ENCODE data around the gene SH2D6.
A peak's percentile ranks its signal among the peaks of the same experiment; 100 is the strongest.
"Not testable (repeated sequence)": the region's sequence is repeated elsewhere in the genome, so short reads cannot be mapped to it uniquely, and the experiment has no call there.

Gene SH2D6

GRCh38 chr2:85418132-85419008, at the start of gene SH2D6:
TSS of gene SH2D6 (plus strand) at chr2:85418714. CDS start at chr2:85429466, 10,752 bp downstream.
- DNase-seq = peak; percentile 47 to 98 (median 86)

- no peak for DNase-seq
Observed at GRCh38 chr2:85368921-85369320, 49.6 kb upstream of the SH2D6 start.

DNA sequence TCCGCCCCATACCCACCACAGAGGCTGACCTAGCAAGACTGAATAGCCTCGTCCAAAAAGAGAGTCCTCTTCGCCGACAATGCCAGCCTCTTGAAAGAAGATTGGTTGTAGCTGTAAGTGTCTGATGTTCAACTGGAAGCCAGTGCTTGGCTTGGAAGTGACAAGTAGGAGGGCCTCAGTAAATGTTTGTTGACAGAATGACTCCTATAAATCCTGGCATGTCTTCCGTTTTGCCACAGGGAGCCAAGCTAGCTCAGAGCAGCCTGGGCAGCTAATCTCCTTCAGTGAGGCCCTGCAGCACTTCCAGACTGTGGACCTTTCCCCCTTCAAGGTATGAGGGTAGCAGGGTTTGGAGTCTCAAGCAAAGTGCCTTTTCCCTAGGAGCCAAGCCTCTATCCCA, 49.0 kb upstream of the SH2D6 start:
- DNase-seq = no peak

DNA sequence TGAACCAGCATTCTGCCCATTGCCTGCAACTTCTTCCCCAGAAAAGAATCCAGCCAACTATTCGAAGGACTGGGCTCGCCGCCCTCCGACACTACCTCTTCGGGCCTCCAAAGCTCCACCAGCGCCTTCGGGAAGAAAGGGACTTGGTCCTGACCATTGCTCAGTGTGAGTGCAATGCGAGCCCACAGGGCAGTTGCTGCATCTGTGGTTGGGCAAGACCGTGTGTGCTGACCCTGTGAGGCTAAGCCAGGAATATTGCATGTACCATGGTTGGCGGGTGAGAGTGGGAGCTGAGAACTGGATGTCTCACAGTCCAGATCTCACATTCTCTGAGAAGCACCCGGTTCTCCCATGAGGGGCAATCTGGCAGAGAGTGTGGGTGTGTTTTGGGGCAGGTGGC, 47.5 kb upstream of the SH2D6 start:
- no peak for DNase-seq

DNA sequence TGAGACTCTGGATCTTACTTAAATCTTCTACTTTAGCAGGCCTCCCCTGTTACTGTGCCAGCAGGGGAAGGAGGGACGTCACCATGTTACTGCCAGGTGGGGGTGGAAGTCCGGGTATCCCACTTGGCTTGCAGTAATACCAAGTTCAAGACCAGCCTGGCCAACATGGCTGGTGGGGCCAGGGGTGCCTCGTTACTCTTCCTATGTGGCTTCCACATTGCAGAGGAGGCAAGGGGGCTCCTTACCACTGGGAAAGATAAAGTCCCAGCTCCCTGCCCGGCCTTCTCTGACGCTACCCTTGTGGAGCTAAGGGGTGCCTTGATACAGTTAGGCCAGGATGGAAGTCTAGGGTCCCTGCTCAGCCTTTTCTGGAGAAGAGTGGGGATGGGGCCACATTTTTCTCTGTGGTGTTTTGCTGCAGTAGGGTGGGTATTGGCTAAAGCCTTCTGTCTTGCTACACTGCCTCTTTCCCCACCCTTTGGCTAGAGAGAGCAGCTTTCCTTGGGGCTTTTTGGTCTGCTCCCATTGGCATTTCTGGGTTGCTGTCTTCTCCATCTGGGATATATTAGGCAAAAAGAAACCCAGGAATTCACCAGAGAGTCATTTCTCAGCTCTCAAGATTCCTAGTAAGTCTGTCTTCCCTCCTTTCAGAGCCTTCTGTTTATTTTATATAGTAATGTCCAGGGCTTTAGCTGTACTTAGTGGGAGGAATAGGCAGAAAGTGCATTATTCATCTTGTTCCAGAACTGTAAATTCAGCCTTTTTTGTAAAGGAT, 42.0 kb upstream of the SH2D6 start:
- DNase-seq = no peak

GRCh38 chr2:85377083-85377482, 41.4 kb upstream of the SH2D6 start:
- DNase-seq = no peak

DNA sequence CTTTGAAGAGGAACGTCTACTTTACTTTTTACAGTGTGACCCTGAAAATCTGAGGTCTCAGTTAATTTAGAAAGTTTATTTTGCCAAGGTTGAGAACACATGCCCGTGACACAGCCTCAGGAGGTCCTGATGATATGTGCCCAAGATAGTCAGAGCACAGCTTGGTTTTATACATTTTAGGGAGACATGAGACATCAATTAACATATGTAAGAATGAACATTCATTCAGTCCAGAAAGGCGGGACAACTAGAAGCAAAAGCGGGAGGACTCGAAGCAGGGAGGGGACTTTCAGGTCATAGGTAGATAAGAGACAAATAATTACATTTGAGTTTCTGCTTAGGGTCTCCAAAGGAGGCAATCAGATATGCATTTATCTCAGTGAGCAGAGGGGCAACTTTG, 40.3 kb upstream of the SH2D6 start:
- no peak for DNase-seq

GRCh38 chr2:85380048-85380447, 38.5 kb upstream of the SH2D6 start:
- DNase-seq = no peak

DNA sequence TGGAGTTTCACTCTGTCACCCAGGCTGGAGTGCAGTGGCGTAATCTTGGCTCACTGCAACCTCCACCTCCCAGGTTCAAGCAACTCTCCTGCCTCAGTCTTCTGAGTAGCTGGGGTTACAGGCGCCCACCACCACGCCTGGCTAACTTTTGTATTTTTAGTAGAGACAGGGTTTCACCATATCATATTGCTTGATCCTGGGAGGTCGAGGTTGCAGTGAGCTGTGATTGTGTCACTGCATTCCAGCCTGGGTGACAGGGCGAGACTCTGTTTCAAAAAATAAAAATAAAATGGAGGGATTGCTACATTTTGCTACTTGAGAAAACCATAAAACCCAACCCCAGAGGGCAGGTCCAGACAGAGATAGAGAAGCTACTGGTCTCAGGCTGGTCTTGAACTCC, 35.4 kb upstream of the SH2D6 start:
- not testable (repeated sequence) for DNase-seq

GRCh38 chr2:85383850-85384249, 34.7 kb upstream of the SH2D6 start:
- no peak for DNase-seq

GRCh38 chr2:85385746-85386145, 32.8 kb upstream of the SH2D6 start:
- no peak for DNase-seq

- DNase-seq = no peak
Observed at GRCh38 chr2:85387754-85388153, 30.8 kb upstream of the SH2D6 start.

DNA sequence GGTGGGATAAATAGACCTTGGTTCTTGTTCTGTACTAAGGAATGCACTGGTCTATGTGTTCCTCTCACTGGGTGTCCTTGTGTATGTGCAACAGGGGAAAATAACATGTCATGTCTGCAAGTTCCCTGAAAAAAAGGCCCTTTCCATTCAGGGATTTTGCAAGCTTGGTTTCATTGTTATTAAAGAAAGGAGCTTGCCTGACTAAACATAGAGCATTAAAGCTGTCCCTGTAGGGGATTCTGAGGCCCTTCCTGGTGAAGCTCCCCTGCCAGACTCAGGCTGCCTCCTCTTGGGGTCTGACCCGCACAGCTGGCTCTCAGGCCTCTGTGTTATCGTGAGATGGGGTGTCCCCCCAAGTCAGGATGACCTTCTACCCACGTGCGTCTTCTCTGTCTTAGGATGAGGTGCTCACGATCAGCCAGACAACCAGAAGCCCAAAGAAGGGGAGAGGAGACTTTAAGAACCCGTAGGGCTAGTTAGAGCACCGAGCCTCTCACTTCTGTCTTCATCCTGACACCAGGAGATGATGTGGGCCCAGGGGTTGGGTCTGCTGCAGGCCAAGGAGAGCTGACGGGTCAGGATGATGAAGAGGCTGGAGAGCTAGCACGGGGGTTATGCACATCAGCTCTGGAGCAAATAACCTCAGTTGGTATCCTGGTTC, 29.5 kb upstream of the SH2D6 start:
- no peak for DNase-seq

DNA sequence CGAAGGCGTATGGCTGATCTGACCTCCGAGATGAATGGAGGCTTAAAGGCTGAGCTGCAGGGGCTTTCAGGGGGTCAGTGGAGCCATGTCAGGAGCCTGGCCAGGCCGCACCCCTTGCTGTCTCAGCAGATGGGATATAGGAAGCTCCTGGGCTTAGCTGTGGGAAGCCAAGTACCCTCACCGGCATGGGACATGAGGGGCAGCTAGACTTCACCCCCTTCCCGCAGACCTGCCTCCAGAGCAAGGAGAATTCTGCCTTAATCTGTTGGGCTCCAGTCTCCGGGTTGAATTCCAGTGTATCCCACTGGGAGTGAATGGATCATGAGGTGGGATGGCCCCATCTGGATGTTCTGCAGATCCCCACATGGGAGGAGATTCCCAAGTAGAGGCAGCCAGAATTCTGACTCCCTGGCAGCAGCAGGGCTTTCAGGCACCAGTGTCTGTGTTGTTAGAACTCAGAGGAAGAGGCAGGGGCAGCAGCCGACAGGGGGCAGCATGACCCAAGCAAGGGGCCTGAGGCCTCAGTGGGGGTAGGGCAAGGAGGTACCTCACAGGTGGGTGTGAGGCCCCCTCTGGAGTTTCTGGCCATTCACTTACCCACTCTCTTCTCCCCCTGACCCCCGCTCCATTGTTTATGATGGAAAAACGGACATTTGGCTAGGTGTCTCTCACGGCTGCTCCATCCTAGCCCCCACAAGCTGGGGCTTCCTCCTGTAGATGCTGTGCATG, 27.4 kb upstream of the SH2D6 start:
- DNase-seq = peak in 22 of 51 donors; percentile 4 to 56 (median 27)

- no peak for DNase-seq
Observed at GRCh38 chr2:85393836-85394235, 24.7 kb upstream of the SH2D6 start.

DNA sequence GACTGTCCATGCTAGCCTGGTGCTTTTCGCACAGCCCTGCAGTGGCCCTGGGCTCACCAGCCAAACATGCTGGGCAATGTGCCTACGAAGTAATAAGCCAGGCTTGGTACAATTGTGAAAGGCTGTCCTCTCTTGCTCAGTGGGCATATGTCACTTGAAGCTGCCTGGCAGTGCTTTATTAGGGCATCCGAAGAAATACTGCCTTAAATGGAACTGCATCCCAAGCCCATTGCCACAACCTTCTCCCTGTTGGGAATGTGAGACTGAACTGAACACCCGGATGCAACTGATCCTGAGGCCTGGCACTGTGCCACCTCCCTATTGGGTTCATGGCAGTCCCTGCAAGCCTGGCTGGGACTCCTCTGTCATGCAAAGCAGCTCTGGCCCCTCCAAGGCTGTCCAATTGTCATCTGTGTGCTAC, 24.2 kb upstream of the SH2D6 start:
- DNase-seq = peak in 37 of 51 donors; percentile 5 to 85 (median 51)

DNA sequence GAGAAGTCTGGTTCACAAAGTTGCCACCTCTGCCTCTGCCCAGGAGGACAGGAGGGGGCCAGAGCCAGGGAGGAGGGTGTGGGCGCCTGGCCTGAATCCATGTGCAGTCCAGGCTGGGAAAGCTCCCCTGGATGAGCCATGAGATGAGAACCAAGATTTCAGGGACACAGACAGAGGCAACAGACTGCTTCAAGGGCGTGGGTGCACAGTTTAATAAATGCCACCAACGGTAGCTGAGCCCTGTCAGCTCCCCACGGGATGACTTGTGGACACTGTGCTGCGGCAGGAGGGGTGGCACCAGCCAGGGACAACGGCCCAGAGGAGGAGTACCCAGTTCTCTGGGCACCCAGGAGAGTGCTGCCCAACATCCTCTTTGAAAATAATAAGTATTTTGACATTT, 23.5 kb upstream of the SH2D6 start:
- DNase-seq = no peak

DNA sequence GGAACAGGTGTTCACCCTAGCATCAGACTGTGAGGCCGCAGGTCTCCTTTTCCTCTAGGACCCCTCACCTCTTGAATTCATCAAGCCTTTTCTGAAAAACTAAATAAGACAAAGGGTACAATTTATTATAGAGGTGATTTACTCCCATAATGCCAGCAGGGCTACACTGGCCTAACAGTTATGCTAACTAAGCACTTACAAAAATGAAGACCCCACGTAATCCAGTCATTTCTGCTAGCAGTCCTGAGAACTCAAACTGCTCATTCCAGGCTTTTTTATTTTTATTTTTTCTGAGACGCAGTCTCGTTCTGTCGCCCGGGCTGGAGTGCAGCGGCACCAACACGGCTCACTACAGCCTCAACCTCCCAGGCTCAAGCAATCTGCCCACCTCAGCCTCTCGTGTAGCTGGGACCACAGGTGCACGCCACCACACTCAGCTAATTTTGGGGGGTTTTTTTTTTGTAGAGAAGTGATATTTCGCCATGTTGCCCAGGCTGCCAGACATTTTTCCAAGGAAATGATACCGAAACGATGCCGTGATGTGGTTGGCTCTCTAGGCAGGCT, 22.5 kb upstream of the SH2D6 start:
- no peak for DNase-seq

DNA sequence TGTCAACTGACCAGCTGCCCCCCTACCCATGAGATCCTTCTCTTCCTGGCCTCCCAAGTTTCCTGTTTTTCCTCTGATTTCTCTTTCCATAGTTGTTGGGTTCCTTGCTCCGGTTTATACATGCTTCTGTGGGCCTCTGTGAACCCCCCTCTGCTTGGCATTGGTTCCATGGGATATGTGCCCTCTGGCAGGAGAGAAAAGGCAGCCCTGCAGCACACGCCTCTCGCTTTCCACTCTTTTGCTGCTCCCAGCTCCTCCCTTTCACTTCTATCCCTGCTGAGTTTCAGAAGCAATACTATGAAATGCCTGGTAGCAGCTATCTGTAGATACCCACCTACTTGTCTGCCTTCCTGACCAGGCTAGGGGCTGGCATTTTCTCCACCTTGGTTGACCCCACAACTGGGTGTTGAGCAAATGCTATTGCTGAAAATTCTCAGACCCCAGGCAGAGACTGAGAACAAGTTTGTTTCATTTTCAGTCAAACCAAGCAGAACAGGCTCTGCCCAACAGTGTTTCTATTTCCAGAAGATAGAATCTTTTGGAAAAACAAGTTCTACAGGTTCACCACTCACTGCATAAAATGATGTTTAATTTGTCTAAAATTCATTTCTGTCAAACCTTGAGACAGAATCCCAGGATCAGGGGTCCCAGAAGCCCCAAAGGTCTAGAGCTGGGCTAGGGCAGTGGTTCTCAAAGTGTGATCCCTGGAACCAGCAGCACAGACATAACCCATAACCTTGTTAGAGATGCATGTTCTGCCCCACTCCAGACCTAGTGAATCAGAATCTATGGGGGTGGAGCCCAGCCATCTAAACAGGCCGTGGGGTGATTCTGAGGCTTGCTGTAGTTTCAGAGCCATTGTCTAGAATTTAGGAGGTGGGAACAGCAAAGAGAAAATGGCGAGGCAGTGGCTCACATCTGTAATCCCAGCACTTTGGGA, 21.7 kb upstream of the SH2D6 start:
- no peak for DNase-seq

- no peak for DNase-seq
Observed at GRCh38 chr2:85397925-85398331, 20.6 kb upstream of the SH2D6 start.

Measured in hypothalamus (tissue), 51 donors.